Activated naive CD8-positive, alpha-beta T cell treated with anti-CD3 and anti-CD28 coated beads, Interleukin-2, amount 50 U/mL, for 24 hours (primary cell): ENCODE measurements around the gene TGFB1I1.

Experiments used
- ATAC-seq: fragments of 150-1000 bp; cut with Tn5 transposase; one replicate; pipeline ENCODE4 v1.10.0; 2021
- DNase-seq: peaks from one replicate; pipeline ENCODE4 v3.0.0; 2021
- H3K27ac Mint-ChIP-seq: one replicate; pipeline ENCODE4 v1.8.0; 2021; ENCODE audit warnings: mild to moderate bottlenecking, mixed read lengths
- H3K27me3 Mint-ChIP-seq: one replicate; pipeline ENCODE4 v1.8.0; 2021; ENCODE audit warnings: mixed read lengths
- H3K36me3 Mint-ChIP-seq: one replicate; pipeline ENCODE4 v1.8.0; 2021; ENCODE audit warnings: low read depth, mixed read lengths
- H3K4me1 Mint-ChIP-seq: one replicate; pipeline ENCODE4 v1.8.0; 2021; ENCODE audit warnings: mixed read lengths
- H3K4me3 Mint-ChIP-seq: one replicate; pipeline ENCODE4 v1.8.0; 2021; ENCODE audit warnings: mild to moderate bottlenecking, moderate library complexity, mixed read lengths
- H3K9me3 Mint-ChIP-seq: one replicate; pipeline ENCODE4 v1.8.0; 2021; ENCODE audit warnings: mixed read lengths

Gene TGFB1I1

GRCh38 chr16:31525113-31525512 is 53.2 kb downstream of the TGFB1I1 start:
- ATAC-seq = no peak
- Mint-ChIP-seq H3K9me3 (no peaks in the 10 kb centered on the region), H3K27me3 (peaks cover 22% of the 10 kb centered on the region), H3K4me1 (peaks cover 38% of the 10 kb centered on the region), H3K4me3 (no peak overlapping the region), H3K27ac (no peak overlapping the region), H3K36me3 (no peaks in the 10 kb centered on the region)
- DNase-seq = no peak
